OCI-LY1 (cell line): ENCODE results near the gene CFAP97D1.

Experiments
- H2AFZ ChIP-seq: fragments of 200-600 bp; sonication (generic), shearing (Covaris generic); 2 replicates; pipeline ENCODE4 v1.6.0; 2014; ENCODE audit warnings: antibody characterized with exemption, mild to moderate bottlenecking, low read length
- H3F3A ChIP-seq: fragments of 200-600 bp; sonication (generic), shearing (Covaris generic); 2 replicates; pipeline ENCODE4 v1.6.0; 2014; ENCODE audit warnings: mild to moderate bottlenecking, antibody characterized with exemption, low read length, moderate library complexity; ENCODE audit not compliant: insufficient read depth
- H3K27ac ChIP-seq: fragments of 200-600 bp; sonication (generic); 2 replicates; pipeline ENCODE4 v1.5.1; 2014; ENCODE audit warnings: low read length, mixed run types, mild to moderate bottlenecking, low read depth; ENCODE audit not compliant: poor library complexity, severe bottlenecking
- H3K27me3 ChIP-seq: fragments of 200-600 bp; sonication (generic); 2 replicates; pipeline ENCODE4 v1.6.0; 2014; ENCODE audit warnings: antibody characterized with exemption, mild to moderate bottlenecking, low read length, moderate library complexity; ENCODE audit not compliant: insufficient read depth
- H3K36me3 ChIP-seq: fragments of 200-600 bp; sonication (generic); 2 replicates; pipeline ENCODE4 v1.6.1; 2014; ENCODE audit warnings: mild to moderate bottlenecking, antibody characterized with exemption, low read length, moderate library complexity, mixed read lengths; ENCODE audit not compliant: insufficient read depth
- H3K4me1 ChIP-seq: fragments of 200-600 bp; sonication (generic); 2 replicates; pipeline ENCODE4 v1.5.1; 2014; ENCODE audit warnings: mild to moderate bottlenecking, low read length, moderate library complexity; ENCODE audit not compliant: insufficient read depth, severe bottlenecking
- H3K4me2 ChIP-seq: fragments of 200-600 bp; sonication (generic), shearing (Covaris generic); 2 replicates; pipeline ENCODE4 v1.6.1; 2014; ENCODE audit warnings: low read length
- H3K4me3 ChIP-seq: fragments of 200-600 bp; sonication (generic); 2 replicates; pipeline ENCODE4 v1.5.1; 2014; ENCODE audit warnings: low read length, low read depth, mild to moderate bottlenecking, mixed read lengths; ENCODE audit not compliant: poor library complexity, severe bottlenecking
- H3K79me2 ChIP-seq: fragments of 200-600 bp; shearing (Covaris generic); 2 replicates; pipeline ENCODE4 v1.6.1; 2016; ENCODE audit warnings: mixed run types, low read length, mixed read lengths; ENCODE audit not compliant: insufficient read depth
- H3K9ac ChIP-seq: fragments of 200-600 bp; sonication (generic), shearing (Covaris generic); 2 replicates; pipeline ENCODE4 v1.6.1; 2014; ENCODE audit warnings: mild to moderate bottlenecking, low read length, mixed read lengths
- H3K9me2 ChIP-seq: fragments of 200-600 bp; sonication (generic), shearing (Covaris generic); 2 replicates; pipeline ENCODE4 v1.6.1; 2014; ENCODE audit warnings: low read depth, mild to moderate bottlenecking, low read length, mixed read lengths
- H3K9me3 ChIP-seq: fragments of 200-600 bp; shearing (Covaris generic); 2 replicates; pipeline ENCODE4 v1.6.1; 2014; ENCODE audit warnings: low read length, mixed read lengths
- H4K20me1 ChIP-seq: fragments of 200-600 bp; sonication (generic), shearing (Covaris generic); 2 replicates; pipeline ENCODE4 v1.6.0; 2016; ENCODE audit warnings: mild to moderate bottlenecking, low read length; ENCODE audit not compliant: insufficient read depth
- CTCF ChIP-seq: fragments of 200-600 bp; sonication (generic), shearing (Covaris generic); IDR thresholded peaks from 2 replicates; pipeline ENCODE4 v1.5.1; 2017; ENCODE audit warnings: mild to moderate bottlenecking, antibody characterized with exemption, low read length, moderate library complexity, mixed read lengths
- EZH2 ChIP-seq: fragments of 200-600 bp; sonication (generic), shearing (Covaris generic); IDR thresholded peaks from 2 replicates; pipeline ENCODE4 v1.8.0; 2017; ENCODE audit warnings: borderline replicate concordance, mixed run types, mild to moderate bottlenecking, antibody characterized with exemption, low read length, moderate library complexity, mixed read lengths

CFAP97D1 gene

GRCh38 chr17:43784068-43784467, 3.8 kb downstream of the CFAP97D1 start:
- Histone ChIP-seq H3K9me3 (no peaks in the 10 kb centered on the region), H3K4me1 (peaks cover 4% of the 10 kb centered on the region), H3K4me2 (no peak overlapping the region), H3K9me2 (no peaks in the 10 kb centered on the region), H4K20me1 (no peaks in the 10 kb centered on the region), H3K79me2 (no peaks in the 10 kb centered on the region), H2AFZ (no peak overlapping the region), H3K27ac (no peak overlapping the region), H3K27me3 (peaks cover 8% of the 10 kb centered on the region), H3F3A (no peaks in the 10 kb centered on the region), H3K36me3 (no peaks in the 10 kb centered on the region), H3K9ac (no peak overlapping the region), H3K4me3 (no peak overlapping the region)
- TF ChIP-seq EZH2 = no peak
- TF ChIP-seq CTCF = no peak

GRCh38 chr17:43784628-43785101, 4.4 kb downstream of the CFAP97D1 start:
- Histone ChIP-seq H3F3A (no peaks in the 10 kb centered on the region), H3K36me3 (no peaks in the 10 kb centered on the region), H3K9me2 (no peaks in the 10 kb centered on the region), H3K4me1 (no peaks in the 10 kb centered on the region), H3K9me3 (no peaks in the 10 kb centered on the region), H3K27me3 (peaks cover 8% of the 10 kb centered on the region), H3K9ac (no peak overlapping the region), H3K79me2 (no peaks in the 10 kb centered on the region), H3K4me3 (no peak overlapping the region), H3K4me2 (no peak overlapping the region), H2AFZ (no peak overlapping the region), H3K27ac (no peak overlapping the region), H4K20me1 (no peaks in the 10 kb centered on the region)
- TF ChIP-seq EZH2 = no peak
- no peak for TF ChIP-seq CTCF

- H4K20me1 ChIP-seq = no peaks in the 10 kb centered on the region
- TF ChIP-seq CTCF (no peak), EZH2 (no peak)
- no peak overlapping the region for H3K27ac ChIP-seq
- H3K79me2 ChIP-seq = no peaks in the 10 kb centered on the region
- H3K4me3 ChIP-seq = no peak overlapping the region
- H3K9me2 ChIP-seq = no peaks in the 10 kb centered on the region
- H3K9ac ChIP-seq = no peak overlapping the region
- H3K4me2 ChIP-seq = no peak overlapping the region
- H3K9me3 ChIP-seq = no peaks in the 10 kb centered on the region
- H3K36me3 ChIP-seq = no peaks in the 10 kb centered on the region
- H3K4me1 ChIP-seq = no peaks in the 10 kb centered on the region
- no peak overlapping the region for H2AFZ ChIP-seq
- H3K27me3 ChIP-seq = peaks cover 13% of the 10 kb centered on the region
- H3F3A ChIP-seq = no peaks in the 10 kb centered on the region
Measured at GRCh38 chr17:43787728-43788127, 7.5 kb downstream of the CFAP97D1 start.
